Naive thymus-derived CD4-positive, alpha-beta T cell (primary cell): ENCODE data around the gene AGAP1. TPM values are rescaled to one million over a fixed set of nuclear protein-coding genes. Genes with fewer than 3 reads are reported as not detected.

Experiments used
- ATAC-seq: fragments of 150-1000 bp; cut with Tn5 transposase; 2 replicates; pipeline ENCODE4 v1.10.0; 2021; ENCODE audit warnings: mild to moderate bottlenecking, moderate library complexity
- CTCF ChIA-PET: fragments of 350-600 bp; sonication (Branson Sonifier 250); formaldehyde crosslinking; loops from one replicate; lab custom pipeline; 2021; ENCODE audit warnings: antibody characterized with exemption; lab: Charles Lee
- POLR2A ChIA-PET: fragments of 350-600 bp; sonication (Branson Sonifier 250); formaldehyde crosslinking; loops from one replicate; lab custom pipeline; 2021; ENCODE audit warnings: antibody characterized with exemption, inconsistent platforms; lab: Charles Lee
- DNase-seq, 9 donors: peaks; one replicate each; pipeline versions ENCODE4 v3.0.0 to v3.0.0-alpha.2; 2020 to 2022; ENCODE audit warnings: mixed read lengths in 1 of 9
- H3K27ac ChIP-seq: one replicate; pipeline ENCODE4 v1.7.0; 2013; ENCODE audit warnings: mild to moderate bottlenecking, low read depth, low read length, moderate library complexity
- H3K27me3 ChIP-seq, 2 donors: one replicate each; pipeline ENCODE4 v1.7.0; 2013; ENCODE audit warnings: low read length in 2 of 2, mild to moderate bottlenecking in 2 of 2, moderate library complexity in 2 of 2; ENCODE audit not compliant: control insufficient read depth in 2 of 2, insufficient read depth in 2 of 2
- H3K36me3 ChIP-seq, 3 experiments: 1 replicate in 2 of 3; 2 replicates in 1 of 3; pipeline ENCODE4 v1.7.0; 2013; ENCODE audit warnings: low read length in 3 of 3, mild to moderate bottlenecking in 3 of 3, moderate library complexity in 1 of 3; ENCODE audit not compliant: insufficient read depth in 3 of 3, control insufficient read depth in 2 of 3
- H3K4me1 ChIP-seq, 2 donors: one replicate each; pipeline ENCODE4 v1.7.0; 2013; ENCODE audit warnings: low read length in 2 of 2, mild to moderate bottlenecking in 2 of 2, moderate library complexity in 1 of 2; ENCODE audit not compliant: control insufficient read depth in 2 of 2, insufficient read depth in 2 of 2
- H3K4me3 ChIP-seq: 2 replicates; pipeline ENCODE4 v1.7.0; 2013; ENCODE audit warnings: mild to moderate bottlenecking, low read length
- H3K9me3 ChIP-seq, 3 experiments: 1 replicate in 2 of 3; 2 replicates in 1 of 3; pipeline ENCODE4 v1.7.0; 2013; ENCODE audit warnings: low read length in 3 of 3; ENCODE audit not compliant: control insufficient read depth in 2 of 3
- H3K27ac Mint-ChIP-seq, 9 donors: one replicate each; pipeline ENCODE4 v1.8.0; 2020 to 2022; ENCODE audit warnings: mixed read lengths in 9 of 9, mild to moderate bottlenecking in 8 of 9, moderate library complexity in 5 of 9, inconsistent platforms in 2 of 9
- H3K27me3 Mint-ChIP-seq, 5 donors: one replicate each; pipeline ENCODE4 v1.8.0; 2021 to 2022; ENCODE audit warnings: mixed read lengths in 5 of 5, mild to moderate bottlenecking in 1 of 5
- H3K36me3 Mint-ChIP-seq, 5 donors: one replicate each; pipeline ENCODE4 v1.8.0; 2020 to 2022; ENCODE audit warnings: mixed read lengths in 5 of 5, mild to moderate bottlenecking in 3 of 5, inconsistent platforms in 1 of 5
- H3K4me1 Mint-ChIP-seq, 7 donors: one replicate each; pipeline ENCODE4 v1.8.0; 2020 to 2022; ENCODE audit warnings: mixed read lengths in 7 of 7, mild to moderate bottlenecking in 3 of 7, inconsistent platforms in 1 of 7
- H3K4me3 Mint-ChIP-seq, 10 donors: one replicate each; pipeline ENCODE4 v1.8.0; 2020 to 2022; ENCODE audit warnings: mild to moderate bottlenecking in 10 of 10, mixed read lengths in 10 of 10, moderate library complexity in 6 of 10, inconsistent platforms in 2 of 10
- H3K9me3 Mint-ChIP-seq, 11 donors: one replicate each; pipeline ENCODE4 v1.8.0; 2020 to 2022; ENCODE audit warnings: mixed read lengths in 11 of 11, mild to moderate bottlenecking in 4 of 11, inconsistent platforms in 1 of 11, moderate library complexity in 1 of 11
- intact Hi-C, 2 donors: fragments of 100-400 bp; cut with micrococcal nuclease; formaldehyde crosslinking; loops; one replicate each; pipeline ENCODE4 v1.15.1; 2023
- polyA plus RNA-seq, 2 donors: library from polyadenylated mRNA; unstranded; fragments of 300-500 nt; fragmentation: Illumina TruSeq; gene quantifications; one replicate each; pipeline ENCODE4 v1.2.3, GENCODE V29; 2021
- total RNA-seq, 6 experiments: library from RNA in 5 of 6; stranded (reverse) in 5 of 6; gene quantifications; 1 replicate in 5 of 6; 2 replicates in 1 of 6; pipeline ENCODE4 v1.2.3 and lab custom pipeline; 2021 to 2026

The AGAP1 gene
- total and polyA plus RNA-seq, 7 experiments from 2014 or later: 0.35 to 9.6 (median 0.85) TPM; not detected in 2

DNA sequence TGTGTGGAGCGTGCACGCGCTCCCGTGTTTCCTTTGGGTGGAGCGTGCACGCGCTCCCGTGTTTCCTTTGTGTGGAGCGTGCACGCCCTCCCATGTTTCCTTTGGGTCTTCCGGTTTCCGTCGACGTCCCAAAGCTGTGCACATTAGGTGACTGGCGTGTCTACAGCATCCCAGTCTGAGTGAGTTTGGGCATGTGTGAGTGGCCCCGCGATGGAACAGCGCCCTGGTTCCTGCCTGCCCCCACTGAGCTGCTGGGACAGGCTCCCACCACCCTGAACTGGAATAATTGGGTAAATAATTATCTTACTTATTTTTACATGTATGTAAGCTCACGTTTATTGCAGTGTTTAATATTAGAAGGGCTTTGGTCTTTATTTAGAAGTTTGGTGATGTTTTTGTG is 104.2 kb downstream of the AGAP1 start:
- no peak overlapping the region for H3K4me3 ChIP-seq
- ATAC-seq: no peak
- Mint-ChIP-seq H3K36me3 (peaks cover 0 to 4% (median 0%) of the 10 kb centered on the region in 5 donors), H3K4me3 (no peak overlapping the region), H3K4me1 (no peaks in the 10 kb centered on the region), H3K9me3 (peaks cover 0 to 6% (median 2%) of the 10 kb centered on the region in 11 donors), H3K27me3 (peaks cover 0 to 20% (median 11%) of the 10 kb centered on the region in 5 donors), H3K27ac (no peak overlapping the region)
- H3K9me3 ChIP-seq: no peaks in the 10 kb centered on the region
- no peaks in the 10 kb centered on the region for H3K4me1 ChIP-seq
- POLR2A ChIA-PET: no interaction called here
- intact Hi-C loops: loop anchor here in 1 of 2 donors (10.0 kb wide), 1 partner anchor 1623 kb away; no protein-coding TSS in a partner anchor
- no peaks in the 10 kb centered on the region for H3K36me3 ChIP-seq
- no peaks in the 10 kb centered on the region for H3K27me3 ChIP-seq
- CTCF ChIA-PET: no interaction called here
- H3K27ac ChIP-seq: no peak overlapping the region
- no peak for DNase-seq

DNA sequence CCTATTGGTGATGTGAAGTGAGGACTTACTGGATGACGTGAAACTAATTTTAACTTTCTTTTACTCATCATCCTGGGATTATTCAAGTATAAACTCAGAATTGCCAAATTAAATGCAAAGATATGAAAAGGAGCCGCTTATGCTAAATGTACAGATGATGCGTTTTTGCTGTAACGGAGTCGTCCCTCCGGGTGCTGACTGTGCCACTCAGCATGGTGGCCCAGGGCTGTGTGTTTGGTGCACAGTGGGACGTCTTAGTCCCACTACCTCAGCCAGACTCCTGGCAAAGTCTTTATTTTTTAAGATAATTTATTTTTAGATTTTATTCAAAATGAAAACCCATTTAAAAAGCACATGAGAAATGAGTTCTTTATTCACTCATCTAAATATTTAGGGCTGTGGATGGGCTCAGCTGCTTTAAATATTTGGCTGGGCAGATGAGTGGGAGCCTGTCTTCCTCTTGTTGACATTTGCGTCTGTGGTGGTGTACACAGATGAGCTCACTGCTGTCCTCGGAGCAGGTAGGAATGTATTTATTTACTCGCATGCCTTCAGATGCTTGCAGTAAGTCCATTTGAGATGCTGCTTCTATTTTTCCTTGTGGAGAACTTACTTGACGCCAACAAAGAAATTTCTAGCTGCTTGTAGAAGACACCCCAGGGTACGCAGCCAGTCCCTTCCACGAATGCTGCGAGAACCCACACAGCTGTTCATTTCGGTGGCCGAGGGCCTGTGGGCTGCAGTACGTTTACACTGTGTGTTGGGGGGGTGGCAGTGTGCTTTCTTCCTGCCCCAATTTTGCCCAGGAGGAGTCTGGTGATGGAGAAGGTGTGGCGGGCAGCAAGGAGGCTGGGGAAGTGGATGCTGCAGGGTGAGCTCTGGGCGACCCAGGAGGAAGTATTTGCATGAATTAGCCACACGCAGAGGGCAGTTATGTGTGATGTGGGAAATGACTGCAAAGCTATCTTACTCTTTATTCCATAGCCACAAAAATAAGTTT is 105.0 kb downstream of the AGAP1 start:
- Mint-ChIP-seq H3K36me3 (peaks cover 0 to 4% (median 0%) of the 10 kb centered on the region in 5 donors), H3K4me1 (no peaks in the 10 kb centered on the region), H3K27me3 (peaks cover 0 to 16% (median 11%) of the 10 kb centered on the region in 5 donors), H3K9me3 (peaks cover 0 to 13% (median 4%) of the 10 kb centered on the region in 11 donors), H3K4me3 (no peak overlapping the region), H3K27ac (no peak overlapping the region)
- no peak overlapping the region for H3K27ac ChIP-seq
- H3K9me3 ChIP-seq: no peaks in the 10 kb centered on the region
- H3K4me1 ChIP-seq: no peaks in the 10 kb centered on the region
- intact Hi-C loops: loop anchor here in 1 of 2 donors (10.0 kb wide), 1 partner anchor 1624 kb away; no protein-coding TSS in a partner anchor
- ATAC-seq (no peak), DNase-seq (no peak)
- POLR2A ChIA-PET: no interaction called here
- H3K27me3 ChIP-seq: no peaks in the 10 kb centered on the region
- no peak overlapping the region for H3K4me3 ChIP-seq
- CTCF ChIA-PET: no interaction called here
- H3K36me3 ChIP-seq: no peaks in the 10 kb centered on the region

DNA sequence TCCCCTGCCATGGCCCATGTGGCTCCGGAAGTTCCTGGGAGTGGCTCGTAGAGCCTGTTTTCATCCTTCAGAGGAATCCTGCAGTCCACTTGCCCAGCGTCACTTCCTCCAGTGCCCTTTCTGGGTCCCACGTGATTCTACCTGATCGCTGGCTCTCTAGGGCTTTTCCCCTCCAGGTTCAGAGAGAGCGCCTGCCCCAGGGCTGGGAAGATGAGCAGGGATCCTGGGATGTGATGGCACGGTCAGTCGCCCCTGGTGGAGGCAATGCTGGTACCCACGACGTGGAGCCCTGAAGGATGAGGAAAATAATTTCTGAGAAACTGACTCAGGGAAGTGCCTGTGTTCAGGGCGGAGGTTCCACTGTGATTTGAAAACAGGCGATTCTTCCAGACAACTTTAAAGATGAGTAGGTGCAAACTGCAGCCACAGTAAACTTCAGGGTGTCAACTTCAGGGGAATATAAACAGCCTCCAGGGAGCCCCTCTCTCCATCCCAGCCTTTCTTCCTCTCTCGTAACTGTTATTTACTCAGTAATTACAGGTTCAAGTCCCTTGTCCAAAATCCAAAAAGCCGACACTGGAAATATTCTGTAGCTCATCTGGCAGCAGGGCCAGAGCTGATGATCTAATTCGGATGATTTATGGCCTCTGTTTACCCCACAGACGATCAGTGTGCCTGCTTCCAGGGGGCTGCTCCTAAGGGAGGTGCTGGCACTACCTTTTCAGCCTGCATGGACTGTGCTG is 105.9 kb downstream of the AGAP1 start:
- Mint-ChIP-seq H3K4me3 (no peak overlapping the region), H3K27ac (no peak overlapping the region), H3K4me1 (no peaks in the 10 kb centered on the region), H3K36me3 (peaks cover 0 to 4% (median 0%) of the 10 kb centered on the region in 5 donors), H3K9me3 (peaks cover 0 to 13% (median 4%) of the 10 kb centered on the region in 11 donors), H3K27me3 (peaks cover 0 to 16% (median 11%) of the 10 kb centered on the region in 5 donors)
- no peak overlapping the region for H3K27ac ChIP-seq
- no peaks in the 10 kb centered on the region for H3K4me1 ChIP-seq
- no peak for DNase-seq
- H3K27me3 ChIP-seq: no peaks in the 10 kb centered on the region
- no peak for ATAC-seq
- H3K36me3 ChIP-seq: no peaks in the 10 kb centered on the region
- ChIA-PET POLR2A (no interaction called here), CTCF (no interaction called here)
- intact Hi-C loops: loop anchor here in 1 of 2 donors (10.0 kb wide), 1 partner anchor 1625 kb away; no protein-coding TSS in a partner anchor
- no peak overlapping the region for H3K4me3 ChIP-seq
- no peaks in the 10 kb centered on the region for H3K9me3 ChIP-seq

- intact Hi-C loops: no loop called here
- Mint-ChIP-seq H3K4me1 (no peaks in the 10 kb centered on the region), H3K27me3 (peaks cover 0 to 18% (median 11%) of the 10 kb centered on the region in 5 donors), H3K36me3 (peaks cover 0 to 4% (median 0%) of the 10 kb centered on the region in 5 donors), H3K4me3 (no peak overlapping the region), H3K27ac (no peak overlapping the region), H3K9me3 (peaks cover 0 to 13% (median 4%) of the 10 kb centered on the region in 11 donors)
- H3K9me3 ChIP-seq: no peaks in the 10 kb centered on the region
- ChIA-PET CTCF (no interaction called here), POLR2A (no interaction called here)
- no peaks in the 10 kb centered on the region for H3K4me1 ChIP-seq
- no peak overlapping the region for H3K27ac ChIP-seq
- no peaks in the 10 kb centered on the region for H3K36me3 ChIP-seq
- no peak overlapping the region for H3K4me3 ChIP-seq
- no peak for ATAC-seq
- no peaks in the 10 kb centered on the region for H3K27me3 ChIP-seq
- no peak for DNase-seq
Observed at GRCh38 chr2:235600406-235600805, 106.6 kb downstream of the AGAP1 start.

- DNase-seq (no peak), ATAC-seq (no peak)
- POLR2A ChIA-PET: no interaction called here
- Histone ChIP-seq H3K27ac (no peak overlapping the region), H3K27me3 (no peaks in the 10 kb centered on the region), H3K36me3 (no peaks in the 10 kb centered on the region), H3K4me1 (no peaks in the 10 kb centered on the region), H3K9me3 (no peaks in the 10 kb centered on the region), H3K4me3 (no peak overlapping the region)
- H3K36me3 Mint-ChIP-seq: peaks cover 0 to 4% (median 0%) of the 10 kb centered on the region in 5 donors
- H3K4me3 Mint-ChIP-seq: no peak overlapping the region
- H3K9me3 Mint-ChIP-seq: peaks cover 0 to 13% (median 4%) of the 10 kb centered on the region in 11 donors
- peaks cover 0 to 22% (median 12%) of the 10 kb centered on the region in 5 donors for H3K27me3 Mint-ChIP-seq
- no peak overlapping the region for H3K27ac Mint-ChIP-seq
- CTCF ChIA-PET: no interaction called here
- H3K4me1 Mint-ChIP-seq: no peaks in the 10 kb centered on the region
- intact Hi-C loops: no loop called here
Observed at GRCh38 chr2:235600926-235601325, 107.1 kb downstream of the AGAP1 start.

DNA sequence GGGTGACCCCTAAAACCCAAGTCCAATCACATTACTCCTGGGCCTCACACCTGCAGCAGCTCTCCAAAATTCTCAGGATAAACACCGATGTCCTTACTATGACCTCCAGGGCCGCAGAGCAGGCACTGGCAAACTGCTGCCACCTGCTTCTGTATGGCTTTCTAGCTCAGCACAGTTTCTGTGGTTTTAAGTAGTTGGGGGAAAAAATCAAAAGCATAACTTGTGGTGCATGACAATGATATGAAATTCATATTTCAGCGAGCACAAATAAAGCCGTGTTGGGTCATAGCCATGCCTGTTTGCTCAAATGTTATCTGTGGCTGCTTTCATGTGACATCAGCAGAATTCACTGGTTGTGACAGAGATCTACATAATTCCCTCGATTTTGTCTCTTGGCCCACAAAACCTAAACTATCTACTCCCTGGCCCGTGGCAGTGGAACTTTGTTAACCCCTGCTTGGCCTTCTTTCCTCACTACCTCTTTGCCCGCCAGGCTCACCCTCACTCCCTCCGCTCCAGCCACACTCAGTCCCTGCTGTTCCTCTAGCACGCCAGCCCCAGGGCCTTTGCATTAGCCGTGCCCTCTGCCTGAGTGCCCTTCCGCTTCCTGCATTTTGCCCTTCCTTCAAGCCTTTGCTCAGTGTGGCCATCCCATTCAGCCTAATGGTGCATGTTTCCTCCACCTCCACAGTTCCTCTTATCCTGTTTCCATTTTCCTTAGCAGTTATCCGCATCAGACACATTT is 108.3 kb downstream of the AGAP1 start:
- DNase-seq (no peak), ATAC-seq (no peak)
- intact Hi-C loops: no loop called here
- H3K4me1 Mint-ChIP-seq: no peaks in the 10 kb centered on the region
- no peak overlapping the region for H3K4me3 Mint-ChIP-seq
- Histone ChIP-seq H3K36me3 (no peaks in the 10 kb centered on the region), H3K27ac (no peak overlapping the region), H3K4me3 (no peak overlapping the region), H3K9me3 (no peaks in the 10 kb centered on the region), H3K4me1 (no peaks in the 10 kb centered on the region), H3K27me3 (no peaks in the 10 kb centered on the region)
- ChIA-PET CTCF (no interaction called here), POLR2A (no interaction called here)
- peaks cover 0 to 4% (median 0%) of the 10 kb centered on the region in 5 donors for H3K36me3 Mint-ChIP-seq
- peak overlapping the region in 1 of 9 donors; percentile 48 for H3K27ac Mint-ChIP-seq
- H3K27me3 Mint-ChIP-seq: peaks cover 0 to 25% (median 12%) of the 10 kb centered on the region in 5 donors
- H3K9me3 Mint-ChIP-seq: peaks cover 0 to 13% (median 4%) of the 10 kb centered on the region in 11 donors
